ENCODE measurements around the gene MYL9.
A peak's percentile ranks its signal among the peaks of the same experiment; 100 is the strongest.
"Not testable (repeated sequence)": the region's sequence is repeated elsewhere in the genome, so short reads cannot be mapped to it uniquely, and the experiment has no call there.

MYL9 gene

DNA sequence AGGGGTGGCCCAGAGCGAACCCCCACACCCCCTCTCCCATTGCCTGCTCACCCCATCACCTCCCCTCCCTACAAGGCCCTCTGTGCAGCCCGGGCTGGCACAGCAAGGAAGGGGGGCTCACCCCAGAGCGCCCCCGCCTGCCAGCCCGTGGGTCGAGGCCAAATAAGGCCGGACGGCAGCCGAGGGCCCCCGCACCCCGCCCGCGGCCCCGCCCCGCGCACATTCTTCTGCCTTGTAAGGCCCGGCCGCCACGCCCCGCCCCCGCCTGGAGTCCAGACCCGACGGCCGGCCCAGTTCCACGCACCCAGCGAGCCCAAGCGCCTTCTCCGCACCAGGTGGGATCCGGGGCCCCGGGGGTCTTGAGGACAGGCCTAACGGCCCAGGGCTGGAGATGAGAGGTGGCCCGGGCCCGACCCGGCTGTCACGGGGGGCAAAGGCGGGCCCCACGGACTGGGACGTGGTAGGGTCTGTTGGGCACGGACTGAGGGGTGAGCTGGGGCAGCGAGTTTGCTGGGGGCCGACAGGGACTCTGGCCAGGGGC is at the start of gene MYL9:
MYL9 (plus strand) TSS at position 293 of the 541 bp plus-strand sequence. CDS start 3,366 bp downstream, outside the sequence.
- no peak for DNase-seq

DNA sequence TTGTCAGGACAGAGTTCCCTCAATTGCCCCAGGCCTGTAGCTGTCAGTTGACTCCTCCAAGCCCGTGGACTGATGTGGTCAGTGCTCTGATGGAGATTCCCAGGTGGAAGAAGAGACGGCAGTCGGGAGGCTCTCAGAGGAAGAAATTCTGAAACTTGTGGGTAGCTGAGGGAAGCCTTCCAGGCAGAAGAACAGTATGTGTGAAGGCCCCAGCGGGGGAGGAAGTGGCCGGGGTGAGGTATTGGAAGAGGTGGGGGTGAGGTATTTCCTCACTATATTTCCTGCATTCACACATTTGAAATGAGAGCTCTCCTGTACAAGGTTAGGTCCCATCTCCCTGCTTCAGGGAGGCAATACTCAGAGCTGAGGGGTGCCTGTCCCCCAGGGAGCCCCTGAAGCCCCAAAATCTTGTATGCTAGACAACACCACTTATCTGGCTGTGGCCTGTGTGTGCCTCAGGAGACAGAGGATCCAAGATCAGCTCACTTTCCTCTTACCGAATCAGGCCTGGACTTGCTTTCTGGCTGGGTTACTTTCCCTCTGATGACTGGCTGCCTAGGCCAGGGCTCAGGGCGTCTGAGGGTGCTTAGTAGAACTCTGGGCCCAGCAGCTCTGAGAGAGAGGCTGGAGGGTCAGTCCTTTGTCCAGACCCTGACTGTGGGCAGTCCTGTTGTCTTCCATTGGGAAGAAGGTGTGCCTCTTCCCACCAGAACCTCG is 49.3 kb upstream of the MYL9 start:
- DNase-seq, result peak; percentile 73 to 81

DNA sequence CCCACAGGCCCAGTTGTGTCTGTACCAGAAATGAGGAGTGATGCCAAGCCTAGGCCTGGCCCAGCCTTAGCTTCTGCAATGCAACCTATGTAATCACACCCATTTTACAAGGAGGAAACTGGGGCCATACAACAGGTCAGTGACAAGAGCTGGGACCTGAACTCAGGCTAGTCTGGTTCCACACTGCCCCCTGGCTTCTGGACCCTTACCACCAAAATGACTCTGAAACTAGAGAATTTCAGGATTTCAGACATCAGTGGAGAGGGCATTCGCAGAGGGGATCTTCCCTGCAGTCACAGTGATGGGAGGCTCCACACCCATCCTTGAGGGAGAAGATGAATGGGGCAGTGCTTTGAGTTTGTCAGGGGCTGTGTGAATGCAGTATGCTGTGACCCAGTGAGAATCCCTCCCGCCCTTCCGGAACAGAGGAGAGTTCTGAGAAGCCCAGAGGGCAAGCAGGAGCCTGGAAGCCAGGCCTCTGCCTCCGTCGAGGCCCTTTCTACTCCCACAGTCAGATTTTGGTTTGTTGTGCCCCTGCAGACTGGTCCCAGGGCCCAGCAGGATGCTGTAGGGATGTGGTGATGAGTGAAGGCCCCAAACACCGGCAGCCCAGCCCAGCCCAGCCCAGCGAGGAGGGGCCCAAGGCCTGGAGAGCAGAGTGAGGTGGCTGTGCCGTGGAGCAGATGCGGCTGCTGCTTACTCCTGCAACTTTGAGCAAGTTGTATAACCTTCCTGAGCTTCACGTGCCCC is 48.1 kb upstream of the MYL9 start:
- peak; percentile 16 to 33 for DNase-seq

DNA sequence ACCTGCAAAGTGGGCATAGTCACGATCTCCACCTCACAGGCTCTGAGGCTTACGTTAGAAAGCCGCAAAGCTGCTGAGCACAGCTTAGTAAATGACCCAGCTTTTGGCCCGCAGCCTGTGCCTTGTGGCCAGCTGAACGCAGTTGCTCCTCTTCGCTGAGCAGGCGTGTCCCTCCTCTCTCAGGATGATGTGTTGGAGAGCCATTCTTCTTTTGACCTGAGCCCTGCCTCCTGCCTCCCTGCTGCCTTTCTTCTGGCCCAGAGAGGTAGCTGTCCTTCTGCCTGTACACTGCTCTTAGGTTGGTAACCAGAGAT is 47.6 kb upstream of the MYL9 start:
- DNase-seq, result no peak

DNA sequence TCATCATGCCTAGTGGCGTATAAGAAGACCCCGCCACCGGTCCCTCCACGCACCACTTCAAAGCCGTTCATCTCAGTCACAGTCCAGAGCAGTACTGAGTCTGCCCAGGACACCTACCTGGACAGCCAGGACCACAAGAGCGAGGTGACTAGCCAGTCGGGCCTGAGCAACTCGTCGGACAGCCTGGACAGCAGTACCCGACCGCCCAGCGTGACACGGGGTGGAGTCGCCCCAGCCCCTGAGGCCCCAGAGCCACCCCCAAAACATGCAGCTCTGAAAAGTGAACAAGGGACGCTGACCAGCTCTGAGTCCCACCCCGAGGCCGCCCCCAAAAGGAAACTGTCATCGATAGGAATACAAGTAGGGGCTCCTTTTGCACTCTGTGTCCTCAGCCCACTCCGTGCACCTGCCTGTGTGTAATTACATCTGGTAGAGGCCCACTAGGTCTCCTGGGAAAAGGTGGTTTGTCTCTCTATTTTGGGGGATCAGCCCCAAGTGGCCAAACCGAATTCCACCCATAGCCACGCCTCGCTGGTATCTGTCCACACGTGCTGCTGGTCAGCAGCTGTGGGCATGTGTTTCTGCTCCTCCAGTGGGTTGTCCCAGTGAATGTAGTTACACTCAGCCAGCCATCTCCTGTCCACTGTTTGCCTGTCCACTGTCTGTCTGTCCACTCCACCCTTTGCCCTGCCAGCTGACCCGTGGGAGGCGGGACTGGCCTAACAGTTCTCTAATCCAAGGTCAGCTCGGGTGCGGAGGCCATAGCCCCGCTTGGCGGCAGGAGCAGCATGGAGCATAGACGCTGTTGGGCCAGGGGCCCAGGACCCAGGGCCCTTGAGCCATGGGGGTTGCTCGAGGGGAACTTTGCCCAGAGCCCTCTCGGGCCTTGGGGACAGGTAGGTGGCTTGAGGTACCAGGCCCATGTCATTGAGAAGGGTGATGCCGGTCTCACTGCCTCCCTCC is 44.3 kb upstream of the MYL9 start:
- DNase-seq, result no peak

DNA sequence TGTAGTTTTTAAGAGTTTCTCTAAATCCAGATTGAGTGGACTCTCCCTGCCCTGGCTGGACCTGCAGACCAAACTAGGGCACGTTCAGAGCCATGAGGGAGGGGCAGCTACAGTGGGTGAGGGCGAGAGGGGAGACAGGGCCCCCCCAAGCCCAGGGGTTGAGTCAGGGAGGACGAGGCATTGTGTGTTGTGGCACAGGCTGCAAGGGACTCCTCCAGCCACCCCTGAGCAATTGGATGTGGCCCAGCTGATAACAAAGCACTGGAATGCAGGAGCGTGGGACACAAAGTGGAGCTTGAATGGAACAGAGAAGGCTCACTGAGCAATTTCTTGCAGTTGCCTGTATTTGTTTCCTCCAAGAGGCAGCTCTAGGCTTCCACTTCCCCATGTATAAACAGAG is 43.5 kb upstream of the MYL9 start:
- no peak for DNase-seq

DNA sequence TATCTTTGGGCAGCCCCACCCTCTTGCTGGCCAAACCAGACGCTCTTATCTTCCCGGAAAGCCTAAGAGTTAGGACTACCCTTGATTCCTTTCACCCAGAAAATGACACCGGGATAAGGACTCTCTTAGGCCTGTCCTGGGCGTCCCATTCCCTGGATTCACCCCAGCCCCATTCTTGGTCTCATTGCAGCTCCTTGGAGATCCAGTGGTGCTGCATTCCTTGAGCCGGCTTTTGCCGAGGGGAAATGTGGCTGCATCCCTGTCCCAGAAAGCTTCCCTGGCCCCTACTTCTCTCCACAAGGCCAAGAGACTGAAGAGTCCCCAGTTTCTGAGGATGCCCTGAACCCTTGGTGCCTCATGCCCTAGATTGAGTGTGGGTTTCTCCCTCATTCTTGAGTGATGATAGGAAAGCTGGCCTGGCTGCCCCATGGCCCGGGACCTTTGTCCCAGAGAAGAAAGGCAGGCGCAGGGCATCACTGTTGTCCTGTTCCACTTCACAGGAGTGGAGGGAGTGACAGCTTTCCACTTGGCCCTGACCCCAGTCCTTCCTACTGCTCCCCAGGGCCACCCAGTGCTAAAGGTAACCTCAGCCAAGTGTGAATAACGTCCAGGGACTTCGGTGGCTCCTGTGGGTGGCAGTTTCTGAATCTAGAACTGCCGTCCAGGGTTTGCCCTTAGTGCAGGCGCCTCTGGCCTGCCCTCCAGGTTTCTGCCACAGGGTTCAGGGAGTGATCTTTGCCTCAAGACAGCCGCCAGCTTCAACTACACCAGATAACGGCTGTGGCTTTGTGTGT is 42.7 kb upstream of the MYL9 start:
- DNase-seq, result no peak

DNA sequence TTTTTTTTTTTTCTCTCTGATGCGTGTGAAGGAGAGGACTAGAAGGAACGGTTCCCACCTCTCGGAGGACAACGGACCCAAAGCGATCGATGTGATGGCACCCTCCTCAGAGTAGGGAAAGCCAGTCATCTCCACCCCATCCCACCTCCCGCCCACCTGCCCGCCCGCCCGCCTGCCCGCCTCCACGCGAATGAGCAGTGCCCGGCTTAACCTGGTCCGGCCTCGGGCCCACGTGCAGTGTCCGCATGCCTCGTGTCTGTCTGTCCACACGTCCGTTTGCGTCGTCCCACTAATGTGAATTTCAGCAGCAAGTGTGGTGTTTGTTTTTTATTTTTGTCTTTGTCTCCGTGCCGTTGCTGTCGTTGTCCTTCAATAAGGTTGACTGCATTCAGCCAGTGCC is 42.1 kb upstream of the MYL9 start:
- no peak for DNase-seq

DNA sequence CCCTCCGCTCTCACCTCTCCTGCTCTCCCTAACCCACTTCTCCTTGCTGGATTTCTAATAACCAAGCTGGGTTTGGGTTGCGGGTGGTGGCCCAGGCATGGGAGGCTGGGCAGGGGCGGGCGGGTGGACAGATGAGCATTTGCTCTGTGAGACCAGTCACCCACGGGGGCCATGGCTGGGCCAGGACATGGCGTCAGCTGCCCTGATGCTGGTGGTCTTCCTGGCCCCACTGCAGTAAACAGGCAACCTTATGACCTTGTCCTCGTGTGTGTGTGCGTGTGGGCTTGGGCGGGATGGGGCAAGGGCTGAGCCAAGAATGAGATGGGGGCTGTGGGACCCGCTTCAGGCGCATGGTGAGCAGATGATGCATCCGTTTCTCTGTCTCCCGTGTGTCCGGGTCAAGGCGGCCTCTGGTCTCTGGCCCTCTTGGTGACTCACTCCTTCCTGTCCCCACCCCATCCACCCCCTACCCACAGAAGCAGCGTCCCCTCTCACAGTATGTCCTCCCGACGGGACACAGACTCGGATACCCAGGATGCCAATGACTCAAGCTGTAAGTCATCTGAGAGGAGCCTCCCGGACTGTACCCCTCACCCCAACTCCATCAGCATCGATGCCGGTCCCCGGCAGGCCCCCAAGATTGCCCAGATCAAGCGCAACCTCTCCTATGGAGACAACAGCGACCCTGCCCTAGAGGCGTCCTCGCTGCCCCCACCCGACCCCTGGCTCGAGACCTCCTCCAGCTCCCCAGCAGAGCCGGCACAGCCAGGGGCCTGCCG is 41.4 kb upstream of the MYL9 start:
- no peak for DNase-seq

DNA sequence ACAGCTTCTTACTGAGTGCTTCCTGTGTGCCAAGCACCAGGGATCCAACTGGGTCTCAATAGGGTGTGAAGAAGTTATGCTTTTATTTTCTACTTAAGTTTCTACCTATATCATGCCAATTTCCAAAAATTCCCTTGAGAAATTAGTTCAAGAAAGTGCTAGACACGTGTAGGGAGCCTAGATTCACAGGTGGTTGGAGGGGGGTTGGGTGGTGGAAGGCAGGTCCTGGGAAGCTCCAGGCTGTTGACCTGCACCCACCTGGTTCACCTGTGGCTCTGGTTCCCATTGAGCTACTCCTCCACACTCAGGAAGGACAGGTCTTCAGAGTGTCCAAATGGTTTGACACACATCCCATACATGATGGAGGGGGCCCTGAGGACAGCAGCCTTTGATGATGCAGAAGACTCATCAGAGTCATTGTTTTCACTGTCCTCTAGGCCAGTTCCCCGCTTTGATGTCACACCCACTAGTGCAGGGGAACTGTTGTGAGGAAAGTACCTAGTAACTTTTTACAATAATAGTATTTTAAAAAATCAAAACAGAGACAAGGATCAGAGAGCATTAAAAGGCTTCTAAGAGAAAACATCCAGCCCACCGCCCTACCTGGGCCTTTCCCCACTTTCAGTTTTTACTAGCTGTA is 39.8 kb upstream of the MYL9 start:
- no peak for DNase-seq

DNA sequence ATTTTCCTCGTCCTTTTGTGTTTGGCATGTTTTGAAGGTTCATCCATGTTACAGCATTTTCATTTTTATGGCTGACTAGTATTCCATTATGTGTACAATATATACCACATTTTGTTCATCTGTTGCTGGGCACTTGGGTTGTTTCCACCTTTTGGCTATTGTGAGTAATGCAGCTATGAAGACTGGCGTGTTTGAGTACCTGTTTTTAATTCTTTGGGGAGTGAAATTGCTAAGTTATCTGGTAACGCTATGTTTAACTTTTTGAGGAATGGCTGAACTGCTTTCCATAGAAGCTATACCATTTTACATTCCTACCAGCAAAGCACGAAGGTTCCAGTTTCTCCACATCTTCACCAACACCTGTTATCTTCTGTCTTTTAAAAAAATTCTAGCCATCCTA is 37.0 kb upstream of the MYL9 start:
- DNase-seq, result no peak

DNA sequence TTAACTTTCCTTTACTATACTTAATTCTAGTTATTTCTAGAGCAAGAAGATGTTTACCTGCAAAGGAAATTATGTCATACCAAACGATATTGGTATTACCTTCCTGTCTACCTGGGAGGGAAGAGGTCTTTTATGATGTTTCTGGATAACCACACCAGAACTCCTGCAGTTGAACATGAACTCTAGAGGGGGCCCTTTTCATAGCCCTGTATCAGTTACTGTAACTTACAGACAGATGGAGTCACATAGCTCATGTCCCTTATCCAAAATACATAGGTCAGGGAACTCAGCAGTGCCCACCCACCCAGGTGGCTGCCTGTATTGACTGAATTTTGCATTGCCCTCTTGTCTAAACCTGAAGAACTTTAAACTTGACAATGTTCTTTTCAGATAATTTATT is 35.1 kb upstream of the MYL9 start:
- DNase-seq, result peak in 1 of 2 experiments; percentile 43

DNA sequence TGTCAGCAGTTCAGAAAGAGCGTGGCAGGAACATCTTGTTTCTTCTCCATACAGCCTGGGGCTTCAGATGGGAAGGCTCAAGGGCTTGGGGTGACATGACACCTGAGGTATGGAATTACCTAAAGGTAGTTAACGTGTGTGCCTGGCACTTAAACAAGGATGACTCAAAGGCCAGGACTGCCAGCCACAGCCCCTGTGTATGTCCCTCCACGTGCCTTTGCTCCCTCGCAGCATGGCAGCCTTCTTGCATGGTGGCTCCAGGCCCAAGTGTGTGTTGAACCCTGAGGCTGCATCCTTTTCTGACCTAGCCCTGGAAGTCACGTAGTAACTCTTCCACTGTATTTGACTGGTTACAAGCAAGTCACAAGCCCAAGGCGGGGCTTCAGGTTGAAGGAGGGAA is 33.6 kb upstream of the MYL9 start:
- DNase-seq, result no peak

DNA sequence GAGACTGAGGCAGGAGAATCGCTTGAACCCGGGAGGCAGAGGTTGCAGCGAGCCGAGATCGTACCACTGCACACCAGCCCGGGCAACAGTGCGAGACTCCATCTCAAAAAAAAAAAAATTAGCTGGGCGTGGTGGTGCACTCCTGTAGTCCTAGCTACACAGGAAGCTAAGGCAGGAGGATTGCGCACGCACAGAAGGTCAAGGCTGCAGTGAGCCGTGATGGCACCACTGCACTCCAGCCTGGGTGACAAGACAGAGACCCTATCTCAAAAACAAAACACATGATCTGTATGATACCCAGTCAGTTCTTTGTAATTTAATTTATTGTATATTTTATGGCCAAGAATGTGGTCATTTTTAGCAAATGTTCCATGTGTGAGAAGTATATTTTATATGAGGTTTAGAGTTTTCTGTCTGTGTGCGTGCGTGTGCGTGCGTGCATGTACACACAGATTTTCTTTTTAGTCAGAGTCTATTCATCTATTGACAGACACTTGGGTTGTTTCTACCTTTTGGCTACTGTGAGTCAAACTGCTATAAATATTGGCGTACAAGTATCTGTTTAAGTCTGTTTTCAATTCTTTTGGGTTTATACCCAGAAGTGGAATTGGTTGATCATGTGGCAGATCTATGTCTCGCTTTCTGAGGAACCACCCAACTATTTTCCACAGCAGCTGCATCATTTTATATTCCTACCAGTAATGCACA is 22.2 kb upstream of the MYL9 start:
- no peak for DNase-seq

DNA sequence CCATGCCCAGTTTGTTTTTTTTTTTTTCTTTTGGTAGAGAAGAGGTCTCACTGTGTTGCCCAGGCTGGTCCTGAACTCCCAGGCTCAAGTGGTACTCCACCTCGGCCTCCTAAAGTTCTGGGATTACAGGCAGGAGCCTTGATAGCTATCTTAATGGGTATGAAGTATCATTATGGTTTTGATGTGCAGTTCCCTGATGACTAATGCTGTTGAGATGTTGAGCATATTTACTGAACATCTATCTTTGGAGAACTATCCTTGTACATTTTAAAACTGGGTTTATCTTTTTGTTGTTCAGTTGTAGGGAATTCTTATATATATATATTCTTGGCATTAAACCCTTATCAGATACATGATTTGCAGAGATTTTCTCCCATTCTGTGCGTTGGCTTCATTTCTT is 21.4 kb upstream of the MYL9 start:
- no peak for DNase-seq

DNA sequence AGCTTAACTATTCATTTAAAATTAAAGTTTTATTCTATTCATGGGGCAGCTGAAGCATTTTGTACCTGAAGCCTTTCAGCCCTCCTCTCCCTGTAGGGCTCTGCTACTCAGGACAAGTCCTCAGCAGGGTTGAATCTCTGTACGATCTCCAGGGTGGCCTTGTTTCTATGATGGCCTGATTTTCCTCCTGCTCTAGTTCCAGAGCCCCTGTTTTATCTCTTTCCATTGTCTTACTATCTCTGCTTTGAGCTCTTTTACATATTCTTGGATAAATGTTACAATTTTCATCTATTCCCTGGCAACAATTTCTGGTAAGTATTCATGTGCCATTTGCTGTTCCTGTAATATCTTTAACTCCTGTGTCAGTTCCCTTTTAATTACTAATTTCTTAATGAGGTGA is 19.8 kb upstream of the MYL9 start:
- no peak for DNase-seq

DNA sequence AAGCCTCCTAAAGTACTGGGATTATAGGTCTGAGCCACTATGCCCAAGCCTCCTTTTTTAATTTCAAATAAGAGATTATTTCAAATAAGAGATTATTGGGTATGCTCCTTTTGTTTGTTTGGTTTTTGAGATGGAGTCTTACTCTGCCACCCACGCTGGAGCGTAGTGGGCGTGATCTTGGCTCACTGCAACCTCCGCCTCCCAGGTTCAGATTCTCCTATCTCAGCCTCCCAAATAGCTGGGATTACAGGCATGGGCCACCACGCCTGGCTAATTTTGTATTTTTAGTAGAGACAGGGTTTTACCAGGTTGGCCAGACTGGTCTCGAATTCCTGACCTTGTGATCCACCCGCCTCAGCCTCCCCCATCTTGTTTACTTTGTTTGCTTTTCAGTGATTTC is 18.9 kb upstream of the MYL9 start:
- DNase-seq, result not testable (repeated sequence)

DNA sequence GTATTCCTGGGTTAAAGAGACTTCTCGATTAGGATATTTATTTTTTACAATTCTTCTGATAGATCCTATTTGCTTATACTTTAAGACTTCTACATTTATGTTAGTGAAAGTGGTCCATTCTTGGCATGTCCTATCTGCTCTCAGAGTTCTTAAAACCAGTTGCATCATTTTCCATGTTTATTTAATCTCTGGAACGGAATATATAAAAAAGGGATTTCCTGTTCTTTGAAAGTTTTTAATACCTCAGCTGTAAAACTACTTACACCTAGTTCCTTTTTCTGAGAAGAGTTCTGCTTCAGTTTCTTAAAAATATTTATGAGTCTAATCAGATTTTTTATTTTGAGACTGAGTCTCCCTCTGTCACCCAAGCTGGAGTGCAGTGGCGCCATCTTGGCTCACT is 18.0 kb upstream of the MYL9 start:
- DNase-seq, result no peak

DNA sequence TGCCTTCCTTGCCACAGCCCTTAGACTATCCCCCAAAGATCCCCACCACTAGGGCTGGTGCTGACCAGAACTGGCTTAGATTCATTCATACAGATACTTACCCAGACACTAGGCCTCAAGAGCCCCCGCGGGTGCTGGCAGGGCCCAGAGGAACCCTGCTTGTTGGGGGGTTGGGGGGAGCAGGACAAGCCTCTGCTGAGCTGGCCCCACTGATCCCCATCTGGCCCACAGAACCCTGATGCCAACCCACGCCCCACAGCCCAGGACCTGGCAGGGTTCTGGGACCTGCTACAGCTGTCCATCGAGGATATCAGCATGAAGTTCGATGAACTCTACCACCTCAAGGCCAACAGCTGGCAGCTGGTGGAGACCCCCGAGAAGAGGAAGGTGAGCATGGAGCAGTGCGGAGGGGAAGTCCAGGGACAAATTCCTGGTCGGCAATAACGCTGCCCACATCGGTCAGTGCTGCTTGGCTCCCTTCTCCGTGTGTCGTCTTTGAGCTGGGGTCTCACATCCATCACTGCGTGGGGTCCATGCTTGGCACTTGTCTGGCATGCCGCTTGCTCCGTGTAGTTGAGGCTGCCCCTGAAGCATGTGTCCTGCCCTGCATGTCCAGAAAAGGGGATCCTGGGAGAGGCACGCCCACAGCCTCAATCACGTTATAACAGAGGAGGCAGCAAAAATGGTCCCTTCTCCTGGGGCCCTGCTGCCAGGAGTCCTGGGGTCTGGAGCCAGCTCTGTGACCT is 15.5 kb upstream of the MYL9 start:
- DNase-seq, result no peak
